HuH-7.5 (cell line): Measurements from ENCODE around the gene RPL10A.
"Not testable (repeated sequence)": the region's sequence is repeated elsewhere in the genome, so short reads cannot be mapped to it uniquely, and the experiment has no call there.

ENCODE experiments used
- DNase-seq: peaks from one replicate; pipeline ENCODE4 v3.0.0; 2011; ENCODE audit warnings: low spot score

Gene RPL10A

DNA sequence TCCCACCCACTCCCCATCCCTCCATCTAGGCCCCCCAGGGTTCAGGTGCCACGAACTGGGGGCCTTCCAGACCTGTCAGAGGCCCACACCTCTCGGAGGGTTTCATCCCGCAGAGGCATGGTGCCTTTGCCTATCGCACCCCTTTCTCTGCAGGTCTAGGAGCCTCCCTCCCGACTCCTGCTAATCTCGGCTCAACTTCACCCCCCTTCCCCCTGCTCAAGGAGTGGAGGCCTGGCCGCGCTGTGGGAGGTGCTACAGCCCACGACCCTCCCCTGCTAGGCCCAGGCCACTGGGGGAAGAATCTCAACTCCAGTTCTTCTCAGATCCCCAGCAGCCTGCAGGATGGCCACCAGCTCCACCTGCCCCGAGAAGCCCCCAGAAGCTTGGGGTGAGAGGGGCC lies 44.5 kb downstream of the RPL10A start, which contains the start of gene TULP1:
Gene TULP1 (minus strand): TSS at position 157 of the 400 bp plus-strand sequence. CDS start 38 bp downstream, at position 119.
- no peak for DNase-seq

GRCh38 chr6:35514587-35514986 lies 46.4 kb downstream of the RPL10A start:
- DNase-seq: no peak

GRCh38 chr6:35515939-35516338 lies 47.7 kb downstream of the RPL10A start:
- not testable (repeated sequence) for DNase-seq

GRCh38 chr6:35516712-35517111 lies 48.5 kb downstream of the RPL10A start:
- no peak for DNase-seq

DNA sequence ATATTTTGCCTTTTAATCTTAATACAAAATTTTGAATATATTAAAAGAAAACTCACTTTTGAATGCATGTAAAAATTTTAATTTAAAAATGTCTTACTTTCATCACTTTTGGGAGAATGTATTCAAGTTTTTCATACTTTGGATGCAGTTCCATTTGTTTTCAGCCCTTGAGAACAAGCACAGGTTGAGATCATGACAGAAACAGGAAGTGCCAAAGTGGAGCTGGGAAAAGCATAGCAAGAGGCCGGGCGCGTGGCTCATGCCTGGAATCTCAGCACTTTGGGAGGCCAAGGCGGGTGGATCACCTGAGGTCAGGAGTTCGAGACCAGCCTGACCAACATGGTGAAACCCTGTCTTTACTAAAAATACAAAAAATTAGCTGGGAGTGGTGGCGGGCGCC lies 49.8 kb downstream of the RPL10A start:
- DNase-seq: not testable (repeated sequence)

DNA sequence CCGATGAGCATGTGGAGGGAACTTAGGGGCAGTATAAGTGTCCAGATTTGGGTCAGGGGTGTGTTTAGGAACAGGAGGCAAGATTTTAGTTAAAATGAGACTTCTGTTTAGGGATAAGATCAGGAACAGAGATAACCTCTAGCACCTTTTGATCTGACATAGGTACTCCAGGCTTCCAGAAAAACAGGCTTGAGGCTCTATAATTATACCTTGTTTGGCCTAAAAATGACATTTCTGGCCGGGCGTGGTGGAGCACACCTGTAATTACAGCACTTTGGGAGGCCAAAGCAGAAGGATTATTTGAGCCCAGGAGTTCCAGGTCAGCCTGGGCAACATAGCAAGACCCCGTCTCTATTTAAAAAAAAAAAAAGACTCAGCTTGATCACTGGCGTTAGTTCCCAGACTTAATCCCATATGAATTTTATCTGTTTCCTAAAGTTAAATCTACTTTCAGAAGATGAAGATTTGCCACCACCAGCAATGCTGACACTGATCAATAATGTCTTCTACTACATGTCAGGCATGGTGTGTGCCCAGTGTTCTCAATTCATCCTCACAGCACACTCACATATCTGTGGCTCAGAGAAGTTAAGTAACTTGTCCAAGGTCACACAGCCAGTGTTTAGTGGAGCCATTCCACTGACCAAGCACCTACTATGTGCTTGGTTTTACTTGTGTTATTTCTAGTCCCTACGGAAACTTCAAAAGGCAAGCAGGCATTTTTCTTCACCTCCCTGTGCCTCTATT lies 50.5 kb downstream of the RPL10A start:
- DNase-seq: no peak

DNA sequence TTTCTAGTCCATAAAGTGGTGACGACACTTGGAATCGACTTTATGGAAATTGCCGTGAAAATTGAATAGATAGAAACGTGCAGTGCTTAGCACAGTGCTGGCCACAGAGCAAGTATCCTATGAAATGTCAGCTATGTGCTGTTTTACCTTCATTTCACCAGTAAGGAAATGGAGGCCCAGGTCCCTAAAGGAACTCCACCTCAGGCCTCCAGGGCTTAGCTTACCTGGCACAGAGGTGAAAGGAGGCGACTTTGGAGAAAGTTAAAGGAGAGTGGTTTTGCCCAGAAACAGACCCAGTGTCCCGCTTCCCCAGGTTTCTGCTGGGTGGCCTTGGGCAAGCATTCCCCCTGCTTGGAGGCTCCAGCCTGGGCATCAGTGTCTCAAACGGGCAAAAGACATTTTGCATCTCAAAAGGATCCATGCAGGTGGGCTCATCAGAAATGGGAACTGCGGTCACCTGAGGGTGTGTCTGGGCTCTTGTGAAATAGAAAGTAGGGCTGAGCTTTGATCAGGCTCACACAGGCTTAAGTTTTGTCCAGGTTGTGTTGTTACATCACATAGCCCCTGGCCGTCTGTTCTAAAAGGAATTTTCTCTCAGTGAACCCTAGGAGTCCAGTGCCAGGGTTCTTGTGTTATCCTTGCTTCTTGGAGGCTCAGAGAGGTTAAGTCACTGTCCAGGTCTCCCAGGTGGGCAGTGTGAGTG lies 51.3 kb downstream of the RPL10A start:
- DNase-seq: no peak
